ENCODE data around the gene RUNX1. TPM values are rescaled to one million over a fixed set of nuclear protein-coding genes. Genes with fewer than 3 reads are reported as not detected.

RUNX1 gene
- total and polyA plus RNA-seq, 2 donors (not counting 1 experiment from before 2014, with no cell fraction given), result 26.3 to 73.0 TPM

- no peaks in the 10 kb centered on the region for H3K36me3 ChIP-seq (replicated peaks in 1 of 2; ENCODE audit: control extremely low read depth in 1 of 2, control insufficient read depth in 1 of 2, extremely low read depth in 1 of 2, insufficient read depth in 2 of 2, low read length in 1 of 2)
- H3K79me2 ChIP-seq (ENCODE audit: control insufficient read depth, insufficient read depth, low read length), result peaks cover 94% of the 10 kb centered on the region
- peak overlapping the region; percentile 48 to 80 for H3K27ac ChIP-seq (ENCODE audit: low read length in 2 of 2)
- H3K4me3 ChIP-seq (ENCODE audit: control extremely low read depth in 1 of 5, extremely low read depth in 1 of 5, insufficient read depth in 1 of 5, low read depth in 2 of 5, low read length in 4 of 5), result no peak overlapping the region
- H3K4me1 ChIP-seq (ENCODE audit: control insufficient read depth in 2 of 2, insufficient read depth in 2 of 2, low read length in 2 of 2), result peaks cover 29 to 30% of the 10 kb centered on the region in 2 donors
- CTCF ChIA-PET, result no interaction called here
- no peaks in the 10 kb centered on the region for H3K9me3 ChIP-seq (ENCODE audit: control extremely low read depth in 1 of 3, control insufficient read depth in 2 of 3, insufficient read depth in 1 of 3, low read length in 2 of 3)
- no peak overlapping the region for H3K9ac ChIP-seq (ENCODE audit: low read length)
- intact Hi-C loops (cut with micrococcal nuclease), result loop anchor here (2.0 kb wide), 1 partner anchor 15 kb away; no protein-coding TSS in a partner anchor
- H3K4me3 Mint-ChIP-seq, result no peak overlapping the region
- peak overlapping the region; percentile 57 for H2AFZ ChIP-seq (ENCODE audit: insufficient read depth, low read depth, low read length, poor library complexity, severe bottlenecking)
- ATAC-seq (ENCODE audit: low read depth), result no peak
- peaks cover 7% of the 10 kb centered on the region for H4K20me1 ChIP-seq (ENCODE audit: control insufficient read depth, insufficient read depth, low read length, poor library complexity, severe bottlenecking)
- DNase-seq, result no peak
- H3K27me3 ChIP-seq (replicated peaks in 1 of 4; ENCODE audit: control extremely low read depth in 1 of 4, control insufficient read depth in 3 of 4, insufficient read depth in 4 of 4, low read length in 3 of 4), result no peaks in the 10 kb centered on the region
- POLR2A ChIA-PET, result no interaction called here
- H3K4me2 ChIP-seq (replicated peaks; ENCODE audit: low read depth, low read length, poor library complexity, severe bottlenecking), result peak overlapping the region; percentile 53
- H3K27me3 Mint-ChIP-seq, result no peaks in the 10 kb centered on the region
- no CpG with 5 or more reads among the region's 4 CpGs for WGBS (ENCODE audit: insufficient coverage)
- no peak overlapping the region for H3K27ac Mint-ChIP-seq
- TF ChIP-seq EZH2 (IDR thresholded peaks at IDR 0.05; ENCODE audit: borderline replicate concordance, insufficient read depth, low read depth, low read length, poor library complexity, severe bottlenecking), result no peak
- TF ChIP-seq CTCF (IDR thresholded peaks at IDR 0.05), result no peak
- peaks cover 4% of the 10 kb centered on the region for H3K9me3 Mint-ChIP-seq (ENCODE audit: insufficient read depth)
- peaks cover 61% of the 10 kb centered on the region for H3K4me1 Mint-ChIP-seq
Measured at GRCh38 chr21:34925597-34925996, 123.5 kb downstream of the RUNX1 start.

- peak overlapping the region; percentile 56 for H3K4me3 Mint-ChIP-seq
- Histone ChIP-seq H3K9ac (ENCODE audit: low read length) (no peak overlapping the region), H3K4me1 (ENCODE audit: control insufficient read depth in 2 of 2, insufficient read depth in 2 of 2, low read length in 2 of 2) (peaks cover 34 to 37% of the 10 kb centered on the region in 2 donors), H3K9me3 (ENCODE audit: control extremely low read depth in 1 of 3, control insufficient read depth in 2 of 3, insufficient read depth in 1 of 3, low read length in 2 of 3) (no peaks in the 10 kb centered on the region), H4K20me1 (ENCODE audit: control insufficient read depth, insufficient read depth, low read length, poor library complexity, severe bottlenecking) (peaks cover 7% of the 10 kb centered on the region), H3K79me2 (ENCODE audit: control insufficient read depth, insufficient read depth, low read length) (peaks cover 97% of the 10 kb centered on the region), H2AFZ (ENCODE audit: insufficient read depth, low read depth, low read length, poor library complexity, severe bottlenecking) (peak overlapping the region; percentile 57), H3K4me3 (ENCODE audit: control extremely low read depth in 1 of 5, extremely low read depth in 1 of 5, insufficient read depth in 1 of 5, low read depth in 2 of 5, low read length in 4 of 5) (peak overlapping the region in 1 of 5 experiments; percentile 23), H3K27ac (ENCODE audit: low read length in 2 of 2) (peak overlapping the region; percentile 48 to 80), H3K4me2 (replicated peaks; ENCODE audit: low read depth, low read length, poor library complexity, severe bottlenecking) (peak overlapping the region; percentile 53), H3K27me3 (replicated peaks in 1 of 4; ENCODE audit: control extremely low read depth in 1 of 4, control insufficient read depth in 3 of 4, insufficient read depth in 4 of 4, low read length in 3 of 4) (no peaks in the 10 kb centered on the region), H3K36me3 (replicated peaks in 1 of 2; ENCODE audit: control extremely low read depth in 1 of 2, control insufficient read depth in 1 of 2, extremely low read depth in 1 of 2, insufficient read depth in 2 of 2, low read length in 1 of 2) (no peaks in the 10 kb centered on the region)
- TF ChIP-seq CTCF (IDR thresholded peaks at IDR 0.05) (no peak), EZH2 (IDR thresholded peaks at IDR 0.05; ENCODE audit: borderline replicate concordance, insufficient read depth, low read depth, low read length, poor library complexity, severe bottlenecking) (no peak)
- H3K4me1 Mint-ChIP-seq, result peaks cover 67% of the 10 kb centered on the region
- ChIA-PET CTCF (no interaction called here), POLR2A (no interaction called here)
- no CpG with 5 or more reads among the region's 1 CpG for WGBS (ENCODE audit: insufficient coverage)
- intact Hi-C loops (cut with micrococcal nuclease), result loop anchor here (2.0 kb wide), 1 partner anchor 14 kb away; no protein-coding TSS in a partner anchor
- H3K27ac Mint-ChIP-seq, result peak overlapping the region; percentile 77
- ATAC-seq (ENCODE audit: low read depth) (peak; percentile 80), DNase-seq (peak; percentile 80)
- no peaks in the 10 kb centered on the region for H3K27me3 Mint-ChIP-seq
- H3K9me3 Mint-ChIP-seq (ENCODE audit: insufficient read depth), result peaks cover 4% of the 10 kb centered on the region
Measured at GRCh38 chr21:34924771-34925419, 124.2 kb downstream of the RUNX1 start.

All from B cell (primary cell).